Activated naive CD4-positive, alpha-beta T cell treated with anti-CD3 and anti-CD28 coated beads for 36 hours (primary cell): ENCODE measurements around the gene DGKB. TPM values are rescaled to one million over a fixed set of nuclear protein-coding genes. Genes with fewer than 3 reads are reported as not detected.

Source experiments
- CTCF ChIA-PET: fragments of 350-600 bp; sonication (Branson Sonifier 250); formaldehyde crosslinking; loops from one replicate; lab custom pipeline; 2021; ENCODE audit warnings: antibody characterized with exemption; lab: Charles Lee
- DNase-seq: peaks from one replicate; pipeline ENCODE4 v3.0.0-alpha.2; 2020
- H3K27ac Mint-ChIP-seq: one replicate; pipeline ENCODE4 v1.8.0; 2021; ENCODE audit warnings: mild to moderate bottlenecking, mixed read lengths
- H3K27me3 Mint-ChIP-seq: one replicate; pipeline ENCODE4 v1.8.0; 2021; ENCODE audit warnings: low read depth, mixed read lengths
- H3K36me3 Mint-ChIP-seq: one replicate; pipeline ENCODE4 v1.8.0; 2021; ENCODE audit warnings: low read depth, mixed read lengths
- H3K4me1 Mint-ChIP-seq: one replicate; pipeline ENCODE4 v1.8.0; 2021; ENCODE audit warnings: low read depth, mixed read lengths
- H3K4me3 Mint-ChIP-seq: one replicate; pipeline ENCODE4 v1.8.0; 2021; ENCODE audit warnings: mild to moderate bottlenecking, moderate library complexity, mixed read lengths
- H3K9me3 Mint-ChIP-seq: one replicate; pipeline ENCODE4 v1.8.0; 2021; ENCODE audit warnings: mixed read lengths
- intact Hi-C: fragments of 100-400 bp; cut with micrococcal nuclease; formaldehyde crosslinking; loops from one replicate; pipeline ENCODE4 v1.15.1; 2023
- total RNA-seq, 2 experiments: library from RNA; stranded (reverse); gene quantifications; one replicate each; pipeline ENCODE4 v1.2.3, GENCODE V29; 2021

DGKB gene
- total RNA-seq, 2 experiments from 2014 or later = not detected

- CTCF ChIA-PET = no interaction called here
- no peaks in the 10 kb centered on the region for H3K36me3 Mint-ChIP-seq
- H3K27ac Mint-ChIP-seq = no peak overlapping the region
- H3K4me1 Mint-ChIP-seq = no peaks in the 10 kb centered on the region
- peaks cover 8% of the 10 kb centered on the region for H3K9me3 Mint-ChIP-seq
- H3K27me3 Mint-ChIP-seq = no peaks in the 10 kb centered on the region
- no peak overlapping the region for H3K4me3 Mint-ChIP-seq
- intact Hi-C loops = no loop called here
- DNase-seq = no peak
Measured at GRCh38 chr7:14115701-14116100, 786.9 kb downstream of the DGKB start.

- intact Hi-C loops = no loop called here
- CTCF ChIA-PET = interaction anchor here (0.6 kb wide), 1 partner anchor 1832 kb away, joined by 4 read pairs; no protein-coding TSS in a partner anchor
- Mint-ChIP-seq H3K27me3 (no peaks in the 10 kb centered on the region), H3K4me3 (no peak overlapping the region), H3K36me3 (no peaks in the 10 kb centered on the region), H3K4me1 (no peaks in the 10 kb centered on the region), H3K9me3 (peaks cover 6% of the 10 kb centered on the region), H3K27ac (no peak overlapping the region)
- DNase-seq = no peak
Measured at GRCh38 chr7:14104861-14105260, 797.7 kb downstream of the DGKB start.

GRCh38 chr7:14096159-14096558 is 806.4 kb downstream of the DGKB start:
- Mint-ChIP-seq H3K9me3 (no peaks in the 10 kb centered on the region), H3K27me3 (no peaks in the 10 kb centered on the region), H3K36me3 (no peaks in the 10 kb centered on the region), H3K4me3 (no peak overlapping the region), H3K27ac (no peak overlapping the region), H3K4me1 (no peaks in the 10 kb centered on the region)
- intact Hi-C loops = no loop called here
- no peak for DNase-seq
- CTCF ChIA-PET = no interaction called here

GRCh38 chr7:14095233-14095950 is 807.2 kb downstream of the DGKB start:
- CTCF ChIA-PET = no interaction called here
- no peaks in the 10 kb centered on the region for H3K4me1 Mint-ChIP-seq
- H3K27me3 Mint-ChIP-seq = no peaks in the 10 kb centered on the region
- H3K36me3 Mint-ChIP-seq = no peaks in the 10 kb centered on the region
- intact Hi-C loops = no loop called here
- no peaks in the 10 kb centered on the region for H3K9me3 Mint-ChIP-seq
- no peak for DNase-seq
- no peak overlapping the region for H3K4me3 Mint-ChIP-seq
- H3K27ac Mint-ChIP-seq = no peak overlapping the region
